Cerebellar cortex (tissue), 1 donor: Measurements from ENCODE around the gene KIF20A.
"Not testable (repeated sequence)": the region's sequence is repeated elsewhere in the genome, so short reads cannot be mapped to it uniquely, and the experiment has no call there.

Experiments used
- DNase-seq: peaks from one replicate; pipeline ENCODE4 v3.0.0-alpha.2; 2015; ENCODE audit warnings: low spot score

The KIF20A gene

DNA sequence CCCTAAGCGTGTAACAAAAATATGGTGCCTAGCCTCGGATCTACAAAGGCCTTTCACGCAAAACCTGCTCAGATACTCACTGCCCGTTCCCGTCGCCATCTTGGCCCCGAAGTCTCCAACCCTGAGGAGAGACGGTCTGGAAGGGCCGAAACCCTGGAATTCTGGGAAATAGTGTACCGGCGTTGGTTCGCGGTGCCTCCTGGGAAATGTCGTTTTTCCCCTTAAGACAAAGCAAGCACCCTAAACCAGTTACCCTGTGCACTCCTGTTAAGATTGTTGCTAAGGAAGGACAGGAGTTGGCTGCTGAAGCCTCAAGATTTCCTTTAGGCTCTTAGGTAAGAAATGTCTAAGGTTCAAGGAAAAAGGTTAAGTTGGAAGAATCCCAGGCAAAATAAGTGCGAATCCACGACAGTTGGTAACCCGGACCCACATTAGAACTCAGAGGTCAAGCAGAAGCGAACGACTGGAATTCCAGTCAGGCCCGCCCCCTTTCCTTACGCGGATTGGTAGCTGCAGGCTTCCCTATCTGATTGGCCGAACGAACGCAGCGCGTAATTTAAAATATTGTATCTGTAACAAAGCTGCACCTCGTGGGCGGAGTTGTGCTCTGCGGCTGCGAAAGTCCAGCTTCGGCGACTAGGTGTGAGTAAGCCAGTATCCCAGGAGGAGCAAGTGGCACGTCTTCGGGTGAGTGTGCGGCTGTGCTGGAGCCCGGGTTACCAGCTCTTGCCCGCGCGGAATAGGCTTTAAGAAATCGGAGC, at the start of gene KIF20A, which contains the start of gene BRD8:
TSS of gene KIF20A (plus strand) at position 597 of the 761 bp plus-strand sequence. CDS start 569 bp downstream, outside the sequence.
TSS of gene BRD8 (minus strand) at position 115 of the 761 bp plus-strand sequence. CDS start at position 99, 16 bp downstream.
- peak; percentile 98 for DNase-seq

GRCh38 chr5:138129347-138129746, 49.6 kb upstream of the KIF20A start:
- DNase-seq = no peak

- DNase-seq = peak; percentile 18
These were observed 46.4 kb upstream of the KIF20A start for GRCh38 chr5:138132543-138132942.

GRCh38 chr5:138138949-138139780, 39.7 kb upstream of the KIF20A start, which contains the start of gene NME5:
Gene NME5, minus strand, starts transcription at chr5:138139428. Its CDS starts 648 bp downstream, at chr5:138138780.
- peak; percentile 86 for DNase-seq

GRCh38 chr5:138139781-138140090, 39.2 kb upstream of the KIF20A start:
- no peak for DNase-seq

GRCh38 chr5:138140268-138140667, 38.6 kb upstream of the KIF20A start:
- no peak for DNase-seq

- no peak for DNase-seq
These were observed 37.2 kb upstream of the KIF20A start for GRCh38 chr5:138141734-138142133.

DNA sequence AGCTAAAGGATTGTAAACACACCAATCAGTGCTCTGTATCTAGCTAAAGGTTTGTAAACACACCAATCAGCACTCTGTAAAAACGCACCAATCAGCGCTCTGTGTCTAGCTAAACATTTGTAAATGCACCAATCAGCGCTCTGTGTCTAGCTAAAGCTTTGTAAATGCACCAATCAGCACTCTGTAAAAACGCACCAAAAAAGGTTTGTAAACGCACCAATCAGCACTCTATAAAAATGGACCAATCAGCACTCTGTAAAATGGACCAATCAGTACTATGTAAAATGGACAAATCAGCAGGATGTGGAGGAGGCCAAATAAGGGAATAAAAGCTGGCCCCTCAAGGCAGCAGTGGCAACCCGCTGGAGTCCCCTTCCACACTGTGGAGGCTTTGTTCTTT, 35.3 kb upstream of the KIF20A start:
- not testable (repeated sequence) for DNase-seq

DNA sequence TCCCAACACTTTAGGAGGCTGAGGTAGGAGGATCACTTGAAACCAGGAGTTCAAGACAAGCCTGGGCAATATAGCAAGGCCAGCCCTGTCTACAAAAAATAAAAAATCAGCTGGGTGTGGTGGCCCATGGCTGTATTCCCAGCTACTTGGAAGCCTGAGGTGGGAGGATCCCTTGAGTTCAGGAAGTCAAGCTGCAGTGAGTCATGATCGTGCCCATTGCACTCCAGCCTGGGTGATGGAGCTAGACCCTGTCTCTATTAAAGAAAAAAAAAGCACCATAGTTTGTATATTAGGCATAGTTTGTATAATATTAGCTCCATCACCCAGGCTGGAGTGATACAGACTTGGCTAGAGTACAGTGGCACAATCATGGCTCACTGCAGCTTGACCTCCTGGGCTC, 30.1 kb upstream of the KIF20A start:
- DNase-seq = no peak

GRCh38 chr5:138149530-138149929, 29.4 kb upstream of the KIF20A start:
- DNase-seq = no peak

- not testable (repeated sequence) for DNase-seq
These were observed 22.9 kb upstream of the KIF20A start for GRCh38 chr5:138155977-138156376.

DNA sequence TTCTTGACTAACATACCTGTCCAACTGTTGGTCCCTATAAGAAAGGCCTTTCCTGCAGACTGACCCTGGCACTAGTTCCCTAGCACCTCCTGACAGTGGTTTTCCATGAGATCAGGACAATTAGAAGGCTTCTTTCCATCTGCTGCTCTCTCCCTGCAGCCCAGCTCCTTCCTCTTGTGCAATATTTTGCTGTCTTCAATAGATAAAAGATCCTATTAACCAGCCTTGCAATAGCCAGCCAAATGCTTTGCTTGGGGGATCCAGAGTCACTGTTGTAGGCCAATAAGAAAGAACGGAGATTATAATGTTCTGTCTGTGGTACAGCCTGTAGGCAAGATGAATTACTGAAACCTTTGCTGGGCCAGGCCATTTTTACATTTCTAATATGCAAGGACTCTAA, 21.3 kb upstream of the KIF20A start:
- no peak for DNase-seq

DNA sequence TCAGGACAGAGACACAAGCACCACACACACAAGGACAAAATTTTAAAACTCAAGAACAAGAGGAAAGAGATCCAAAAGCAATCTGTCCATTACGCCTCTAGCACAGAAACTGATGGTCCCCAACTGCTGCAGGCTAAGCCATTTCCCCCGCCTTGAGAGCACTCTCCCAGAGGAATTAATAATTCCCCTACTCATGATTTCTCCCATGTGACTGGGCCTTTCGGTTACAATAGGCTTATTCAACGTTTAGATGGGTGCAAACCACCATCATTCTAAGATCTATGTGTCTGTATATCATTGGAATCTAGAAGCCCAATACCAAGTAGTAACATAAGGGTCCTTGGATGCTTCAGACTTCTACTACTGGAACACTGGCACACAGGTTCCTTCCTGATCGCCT, 19.2 kb upstream of the KIF20A start:
- no peak for DNase-seq

DNA sequence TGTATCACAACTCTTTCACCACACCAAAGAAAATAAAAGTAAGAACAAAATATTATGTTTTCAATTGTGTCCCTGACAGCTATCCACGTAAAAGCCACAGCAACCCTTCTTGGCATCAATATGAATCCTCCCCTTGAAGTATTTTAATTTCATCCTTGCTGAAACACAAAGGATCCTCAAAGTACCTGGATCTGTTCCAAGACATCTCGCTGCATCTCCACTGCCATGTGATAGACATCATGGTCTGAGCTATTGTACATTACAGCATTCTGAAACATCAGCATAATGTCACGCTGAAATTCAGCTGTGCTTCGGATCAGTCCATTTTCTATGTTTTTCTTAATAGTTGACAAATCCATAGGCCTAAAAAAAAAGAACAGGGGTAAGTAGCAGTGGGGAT, 18.2 kb upstream of the KIF20A start:
- no peak for DNase-seq

GRCh38 chr5:138163721-138164120, 15.2 kb upstream of the KIF20A start:
- DNase-seq = no peak

DNA sequence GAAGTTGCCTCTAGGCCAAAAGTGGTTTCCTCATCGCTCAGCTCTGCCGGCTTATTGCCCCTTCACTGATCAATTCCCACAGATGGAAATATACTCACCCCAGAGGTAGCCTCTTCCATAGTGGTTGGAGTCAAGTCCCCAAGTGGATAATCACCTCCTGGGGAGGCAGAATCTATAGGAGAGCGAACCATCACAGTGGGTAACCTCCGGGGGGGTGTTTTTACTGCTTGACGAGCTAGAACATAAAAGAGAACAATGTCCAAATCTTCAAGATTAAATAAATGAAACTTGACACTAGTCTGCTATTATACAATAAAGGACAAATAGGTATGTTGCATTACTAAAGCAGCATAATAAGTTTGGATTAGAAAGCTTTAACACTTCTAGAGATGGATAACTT, 9.8 kb upstream of the KIF20A start:
- DNase-seq = no peak

DNA sequence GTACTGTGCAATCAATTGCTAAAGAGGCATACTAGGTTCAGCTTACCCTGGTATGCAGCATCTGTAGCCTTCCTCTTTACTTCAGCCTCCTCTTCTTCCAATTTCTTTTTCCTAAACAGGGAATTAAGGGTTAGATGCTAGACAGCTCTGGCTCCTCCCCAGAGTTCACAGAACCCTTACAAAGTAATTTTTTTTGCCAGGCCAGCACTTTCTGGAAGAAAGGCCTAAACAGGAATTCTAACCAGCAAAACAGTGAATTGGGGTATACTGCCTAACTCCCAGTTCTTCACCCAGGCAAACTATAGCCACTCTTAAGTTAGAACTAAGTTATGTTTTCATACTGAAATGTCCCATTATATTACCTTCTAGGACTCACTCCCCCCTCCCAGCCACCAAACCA, 8.6 kb upstream of the KIF20A start:
- DNase-seq = no peak

GRCh38 chr5:138177941-138178515, 884 bp upstream of the KIF20A start:
- DNase-seq = peak; percentile 58

- DNase-seq = no peak
These were observed 455 bp downstream of the KIF20A start for GRCh38 chr5:138179277-138179857.

DNA sequence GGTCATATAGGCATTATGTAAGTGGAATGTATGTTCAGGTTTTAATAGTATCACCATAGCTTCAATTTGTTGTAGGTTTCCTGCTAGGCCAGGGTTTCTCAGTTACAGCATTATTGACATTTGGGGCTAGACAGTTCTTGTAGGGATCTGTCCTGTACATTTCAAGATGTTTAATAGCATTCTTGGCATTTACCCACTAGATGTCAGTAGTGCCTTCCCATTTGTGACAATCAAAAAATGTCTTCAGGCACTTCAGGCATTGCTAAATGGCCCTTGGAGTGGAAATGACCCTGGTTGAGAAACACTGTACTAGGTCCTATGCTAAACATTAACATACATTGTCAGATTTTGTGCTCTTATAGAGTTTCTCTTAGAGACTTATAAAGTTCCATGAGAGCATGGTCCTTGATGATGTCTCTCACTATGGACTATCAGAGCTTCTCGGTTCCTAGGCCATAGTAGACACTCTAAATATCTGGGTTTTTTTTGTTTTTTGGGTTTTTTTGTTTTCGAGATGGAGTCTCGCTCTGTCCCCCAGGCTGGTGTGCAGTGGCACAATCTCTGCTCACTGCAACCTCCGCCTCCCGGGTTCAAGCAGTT, 1.4 kb downstream of the KIF20A start:
- DNase-seq = peak; percentile 67

- DNase-seq = no peak
These were observed 1.9 kb downstream of the KIF20A start for GRCh38 chr5:138180841-138181240.

DNA sequence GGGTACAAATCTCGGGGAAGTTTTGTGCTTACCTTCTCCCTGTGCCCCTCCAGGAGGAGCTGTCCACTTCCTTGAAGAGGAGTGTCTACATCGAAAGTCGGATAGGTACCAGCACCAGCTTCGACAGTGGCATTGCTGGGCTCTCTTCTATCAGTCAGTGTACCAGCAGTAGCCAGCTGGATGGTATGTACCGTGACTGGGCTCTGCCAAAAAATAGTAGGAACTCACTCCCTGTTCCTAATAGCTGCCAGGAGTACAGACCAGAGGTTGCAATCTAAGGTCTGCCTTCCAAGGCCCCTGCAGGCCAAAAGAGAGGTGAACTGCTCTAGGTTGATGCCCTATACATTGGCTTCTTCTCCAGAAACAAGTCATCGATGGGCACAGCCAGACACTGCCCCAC, 3.9 kb downstream of the KIF20A start:
- DNase-seq = no peak
